ACC112 (cell line): Measurements from ENCODE around the gene CLPSL2.
"Not testable (repeated sequence)": the region's sequence is repeated elsewhere in the genome, so short reads cannot be mapped to it uniquely, and the experiment has no call there.

Source experiments
- H2AFZ ChIP-seq: fragments of 200-600 bp; sonication (generic); one replicate; pipeline ENCODE4 v1.6.0; 2017; ENCODE audit warnings: antibody characterized with exemption, low read length; ENCODE audit not compliant: unreplicated experiment
- H3K27ac ChIP-seq: fragments of 200-600 bp; sonication (generic); 2 replicates; pipeline ENCODE4 v1.5.1; 2014; ENCODE audit warnings: low read depth, mild to moderate bottlenecking, antibody characterized with exemption, low read length, moderate library complexity
- H3K27me3 ChIP-seq: fragments of 200-600 bp; sonication (generic); 2 replicates; pipeline ENCODE4 v1.6.1; 2014; ENCODE audit warnings: mild to moderate bottlenecking, antibody characterized with exemption, low read length, moderate library complexity, mixed read lengths; ENCODE audit not compliant: insufficient read depth
- H3K36me3 ChIP-seq: fragments of 200-600 bp; sonication (generic); 2 replicates; pipeline ENCODE4 v1.6.1; 2016; ENCODE audit warnings: mild to moderate bottlenecking, antibody characterized with exemption, low read length, moderate library complexity, mixed read lengths; ENCODE audit not compliant: insufficient read depth
- H3K4me1 ChIP-seq: fragments of 200-600 bp; sonication (generic); one replicate; pipeline ENCODE4 v1.6.1; 2016; ENCODE audit warnings: low read length, mixed read lengths; ENCODE audit not compliant: insufficient read depth, unreplicated experiment, control insufficient read depth
- H3K4me3 ChIP-seq: fragments of 200-600 bp; sonication (generic); 2 replicates; pipeline ENCODE4 v1.5.1; 2014; ENCODE audit warnings: mild to moderate bottlenecking, low read depth, low read length
- H3K79me2 ChIP-seq: fragments of 200-600 bp; sonication (generic); one replicate; pipeline ENCODE4 v1.6.0; 2016; ENCODE audit warnings: low read length; ENCODE audit not compliant: control insufficient read depth, unreplicated experiment, insufficient read depth

CLPSL2 gene

GRCh38 chr6:35734319-35734718 is 42.1 kb upstream of the CLPSL2 start:
- not testable (repeated sequence) for H3K36me3 ChIP-seq, H3K79me2 ChIP-seq, H3K27ac ChIP-seq, H3K4me3 ChIP-seq, H3K27me3 ChIP-seq, H2AFZ ChIP-seq
- peaks cover 35% of the 10 kb centered on the region for H3K4me1 ChIP-seq

- no peak overlapping the region for H2AFZ ChIP-seq
- H3K4me1 ChIP-seq: peaks cover 23% of the 10 kb centered on the region
- no peaks in the 10 kb centered on the region for H3K79me2 ChIP-seq
- H3K4me3 ChIP-seq: no peak overlapping the region
- H3K36me3 ChIP-seq: no peaks in the 10 kb centered on the region
- H3K27me3 ChIP-seq: no peaks in the 10 kb centered on the region
- no peak overlapping the region for H3K27ac ChIP-seq
Observed at GRCh38 chr6:35735452-35735851, 40.9 kb upstream of the CLPSL2 start.

GRCh38 chr6:35736253-35736894 is 40.0 kb upstream of the CLPSL2 start:
- Histone ChIP-seq H3K27me3 (no peaks in the 10 kb centered on the region), H2AFZ (no peak overlapping the region), H3K79me2 (no peaks in the 10 kb centered on the region), H3K4me1 (peaks cover 17% of the 10 kb centered on the region), H3K4me3 (no peak overlapping the region), H3K36me3 (no peaks in the 10 kb centered on the region), H3K27ac (no peak overlapping the region)

- Histone ChIP-seq H3K79me2 (no peaks in the 10 kb centered on the region), H2AFZ (no peak within 1 kb of the TSS), H3K4me3 (no peak within 1 kb of the TSS), H3K36me3 (no peaks in the 10 kb centered on the region), H3K27me3 (no peaks in the 10 kb centered on the region), H3K27ac (no peak within 1 kb of the TSS), H3K4me1 (peaks cover 17% of the 10 kb centered on the region)
Observed at GRCh38 chr6:35736982-35737412, 39.4 kb upstream of the CLPSL2 start, which contains the start of gene ARMC12. Gene ARMC12 (plus strand): TSS chr6:35737032. CDS start chr6:35737109, 77 bp downstream.

- H3K79me2 ChIP-seq: no peaks in the 10 kb centered on the region
Observed at GRCh38 chr6:35737413-35738211, 38.8 kb upstream of the CLPSL2 start.

GRCh38 chr6:35739645-35740524 is 36.5 kb upstream of the CLPSL2 start:
- no peaks in the 10 kb centered on the region for H3K36me3 ChIP-seq
- H3K27me3 ChIP-seq: no peaks in the 10 kb centered on the region
- no peak overlapping the region for H2AFZ ChIP-seq
- H3K4me3 ChIP-seq: no peak overlapping the region
- no peaks in the 10 kb centered on the region for H3K4me1 ChIP-seq
- no peaks in the 10 kb centered on the region for H3K79me2 ChIP-seq
- no peak overlapping the region for H3K27ac ChIP-seq

More at GRCh38 chr6:35737413-35738211, 38.8 kb upstream of the CLPSL2 start:
- Histone ChIP-seq H3K36me3 (no peaks in the 10 kb centered on the region), H3K27ac (no peak overlapping the region), H3K4me3 (no peak overlapping the region), H2AFZ (no peak overlapping the region), H3K27me3 (no peaks in the 10 kb centered on the region), H3K4me1 (peaks cover 13% of the 10 kb centered on the region)

GRCh38 chr6:35742842-35743241 is 33.6 kb upstream of the CLPSL2 start:
- H3K27ac ChIP-seq: no peak overlapping the region
- H3K4me1 ChIP-seq: no peaks in the 10 kb centered on the region
- H3K36me3 ChIP-seq: no peaks in the 10 kb centered on the region
- H2AFZ ChIP-seq: no peak overlapping the region
- no peaks in the 10 kb centered on the region for H3K27me3 ChIP-seq
- no peaks in the 10 kb centered on the region for H3K79me2 ChIP-seq
- H3K4me3 ChIP-seq: no peak overlapping the region

GRCh38 chr6:35745509-35745908 is 30.9 kb upstream of the CLPSL2 start:
- Histone ChIP-seq H2AFZ (no peak overlapping the region), H3K79me2 (no peaks in the 10 kb centered on the region), H3K27me3 (no peaks in the 10 kb centered on the region), H3K27ac (no peak overlapping the region), H3K4me3 (no peak overlapping the region), H3K4me1 (no peaks in the 10 kb centered on the region), H3K36me3 (no peaks in the 10 kb centered on the region)

- no peak overlapping the region for H3K27ac ChIP-seq
- H3K4me1 ChIP-seq: no peaks in the 10 kb centered on the region
- no peak overlapping the region for H2AFZ ChIP-seq
- no peaks in the 10 kb centered on the region for H3K79me2 ChIP-seq
- no peaks in the 10 kb centered on the region for H3K36me3 ChIP-seq
- H3K27me3 ChIP-seq: no peaks in the 10 kb centered on the region
- H3K4me3 ChIP-seq: no peak overlapping the region
Observed at GRCh38 chr6:35746516-35746915, 29.9 kb upstream of the CLPSL2 start.

- Histone ChIP-seq H3K36me3 (no peaks in the 10 kb centered on the region), H3K4me1 (no peaks in the 10 kb centered on the region), H3K27me3 (no peaks in the 10 kb centered on the region; the same call in 1 of the 2 replicates), H3K79me2 (no peaks in the 10 kb centered on the region), H2AFZ (no peak overlapping the region), H3K27ac (no peak overlapping the region), H3K4me3 (no peak overlapping the region)
Observed at GRCh38 chr6:35747877-35748276, 28.5 kb upstream of the CLPSL2 start.
